HepG2 (cell line): ENCODE results near the gene MRPL20. TPM values are rescaled to one million over a fixed set of nuclear protein-coding genes. Genes with fewer than 3 reads are reported as not detected.

ENCODE experiments used
- ATM ChIP-seq: fragments of 450-650 bp; IDR thresholded peaks from 2 replicates; pipeline ENCODE4 v1.7.1; 2017; ENCODE audit warnings: mild to moderate bottlenecking, borderline replicate concordance
- ETV6 ChIP-seq: sonication (generic); formaldehyde crosslinking; conservative IDR thresholded peaks from 2 replicates; pipeline ENCODE4 v1.4.0; 2020; ENCODE audit warnings: missing genetic modification reagents
- HDAC6 ChIP-seq: fragments of 200-600 bp; sonication (generic); IDR thresholded peaks from 2 replicates; pipeline ENCODE4 v1.7.0; 2017; ENCODE audit warnings: mild to moderate bottlenecking, antibody characterized with exemption, low read length, low read depth
- HMG20A ChIP-seq: IDR thresholded peaks from 2 replicates; pipeline ENCODE4 v1.6.1; 2016; ENCODE audit warnings: borderline replicate concordance
- KDM4B ChIP-seq: sonication (generic); formaldehyde crosslinking; IDR thresholded peaks from 2 replicates; pipeline ENCODE4 v1.4.0; 2020; ENCODE audit warnings: missing genetic modification reagents
- MEF2D ChIP-seq: sonication (generic); formaldehyde crosslinking; IDR thresholded peaks from 2 replicates; pipeline ENCODE4 v1.5.1; 2020; ENCODE audit warnings: mild to moderate bottlenecking, missing genetic modification reagents
- NAIF1 ChIP-seq: sonication (generic); formaldehyde crosslinking; IDR thresholded peaks from 2 replicates; pipeline ENCODE4 v1.5.0; 2020; ENCODE audit warnings: mild to moderate bottlenecking, missing genetic modification reagents, borderline replicate concordance
- PHF20 ChIP-seq: sonication (generic); formaldehyde crosslinking; IDR thresholded peaks from 2 replicates; pipeline ENCODE4 v1.5.0; 2020; ENCODE audit warnings: mild to moderate bottlenecking, missing genetic modification reagents
- RARG ChIP-seq: sonication (generic); formaldehyde crosslinking; IDR thresholded peaks from 2 replicates; pipeline ENCODE4 v1.4.0; 2020; ENCODE audit warnings: low read depth, mild to moderate bottlenecking, missing genetic modification reagents
- RFX1 ChIP-seq: fragments of 450-650 bp; IDR thresholded peaks from 2 replicates; pipeline ENCODE4 v1.6.1; 2017
- SMAD3 ChIP-seq: sonication (generic); formaldehyde crosslinking; IDR thresholded peaks from 2 replicates; pipeline ENCODE4 v1.4.0; 2020; ENCODE audit warnings: missing genetic modification reagents
- SRSF1 ChIP-seq: fragments of 200-400 bp; formaldehyde crosslinking; optimal IDR thresholded peaks from 2 replicates; pipeline ENCODE3; 2017; ENCODE audit warnings: mild to moderate bottlenecking, low read depth, low read length, moderate library complexity
- ZNF660 ChIP-seq: sonication (generic); formaldehyde crosslinking; IDR thresholded peaks from 2 replicates; pipeline ENCODE4 v1.5.1; 2020; ENCODE audit warnings: mild to moderate bottlenecking, low read depth, missing genetic modification reagents, borderline replicate concordance
- ZNF710 ChIP-seq: sonication (generic); formaldehyde crosslinking; IDR thresholded peaks from 2 replicates; pipeline ENCODE4 v1.5.0; 2020; ENCODE audit warnings: mild to moderate bottlenecking, missing genetic modification reagents, borderline replicate concordance
- ZNF768 ChIP-seq: sonication (generic); formaldehyde crosslinking; IDR thresholded peaks from 2 replicates; pipeline ENCODE4 v1.4.0; 2020; ENCODE audit warnings: missing genetic modification reagents
- ZNF850 ChIP-seq: sonication (generic); formaldehyde crosslinking; conservative IDR thresholded peaks from 2 replicates; pipeline ENCODE4 v1.9.0; 2021; ENCODE audit warnings: mild to moderate bottlenecking, missing genetic modification reagents
- polyA plus RNA-seq, 8 experiments: library from polyadenylated mRNA; depleted of rRNA in 3 of 8; stranded (reverse) in 7 of 8; unstranded in 1 of 8; fragments of >200 nt; fragmentation: Illumina TruSeq in 4 of 8; extraction: Trizol in 4 of 8; gene quantifications; 2 replicates each; pipeline versions ENCODE4 v1.2.1 to v1.2.3, GENCODE V29; 2011 to 2016; ENCODE audit warnings: low read depth in 4 of 8, missing spikeins in 1 of 8, mixed read lengths in 1 of 8; ENCODE audit not compliant: insufficient read depth in 1 of 8
- total RNA-seq, 5 experiments: library from RNA; depleted of rRNA; stranded (reverse); fragments of >200 nt; fragmentation: Illumina TruSeq; extraction: Trizol; gene quantifications; 2 replicates each; pipeline ENCODE4 v1.2.3, GENCODE V29; 2016; ENCODE audit warnings: low read depth in 1 of 5
- TF ChIP-seq, protein P1 (sequence below): sonication (generic); formaldehyde crosslinking; IDR thresholded peaks from 2 replicates; pipeline ENCODE4 v1.5.0; 2020; ENCODE audit warnings: mild to moderate bottlenecking, missing genetic modification reagents, borderline replicate concordance
- TF ChIP-seq, protein P2 (sequence below): sonication (generic); formaldehyde crosslinking; IDR thresholded peaks from 2 replicates; pipeline ENCODE4 v1.4.0; 2020; ENCODE audit warnings: mild to moderate bottlenecking, missing genetic modification reagents

MRPL20 gene
- total and polyA plus RNA-seq, 2 of the 13 experiments (the other 11 are each of a cell fraction or from before 2014, with no cell fraction given): 59.2 to 127 TPM

DNA sequence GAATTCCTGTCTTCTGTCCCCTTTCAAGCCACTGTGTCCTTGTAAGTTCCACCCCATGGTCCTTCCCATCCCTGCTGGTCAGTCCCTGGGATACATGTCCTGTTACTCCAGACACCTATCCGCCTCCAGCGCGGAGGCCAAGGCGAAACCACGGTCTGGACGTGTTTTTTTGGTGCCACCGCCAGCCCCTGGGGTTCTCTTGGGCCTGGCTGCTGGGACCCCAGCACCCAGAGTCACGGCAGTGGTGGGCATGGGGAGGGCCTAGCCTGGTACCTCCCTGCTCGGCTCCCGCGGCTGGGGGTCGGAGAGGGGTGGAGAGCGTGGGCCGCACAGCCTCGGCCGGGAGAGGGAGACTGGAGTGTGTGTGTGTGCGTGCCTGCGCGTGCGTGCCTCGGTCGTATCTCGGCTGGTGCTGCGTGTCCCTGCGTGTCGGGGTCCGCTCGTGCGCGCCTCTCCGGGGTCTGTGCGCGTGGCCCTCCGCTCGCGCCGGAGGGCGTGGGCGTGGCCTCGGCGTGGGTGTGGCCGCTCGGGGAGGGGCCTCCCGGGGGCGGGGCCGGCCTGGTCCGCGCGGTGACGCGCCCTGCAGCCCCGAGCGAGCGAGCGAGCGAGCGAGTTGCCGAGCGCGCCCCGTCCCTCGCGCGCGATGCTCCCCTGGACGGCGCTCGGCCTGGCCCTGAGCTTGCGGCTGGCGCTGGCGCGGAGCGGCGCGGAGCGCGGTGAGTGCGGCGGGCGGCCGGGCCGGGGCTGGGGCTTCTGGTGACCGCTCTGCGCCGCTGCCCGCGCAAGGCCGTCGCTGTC, 28.2 kb upstream of the MRPL20 start, which contains the start of gene VWA1 (continued):
- TF ChIP-seq, protein P1, sequence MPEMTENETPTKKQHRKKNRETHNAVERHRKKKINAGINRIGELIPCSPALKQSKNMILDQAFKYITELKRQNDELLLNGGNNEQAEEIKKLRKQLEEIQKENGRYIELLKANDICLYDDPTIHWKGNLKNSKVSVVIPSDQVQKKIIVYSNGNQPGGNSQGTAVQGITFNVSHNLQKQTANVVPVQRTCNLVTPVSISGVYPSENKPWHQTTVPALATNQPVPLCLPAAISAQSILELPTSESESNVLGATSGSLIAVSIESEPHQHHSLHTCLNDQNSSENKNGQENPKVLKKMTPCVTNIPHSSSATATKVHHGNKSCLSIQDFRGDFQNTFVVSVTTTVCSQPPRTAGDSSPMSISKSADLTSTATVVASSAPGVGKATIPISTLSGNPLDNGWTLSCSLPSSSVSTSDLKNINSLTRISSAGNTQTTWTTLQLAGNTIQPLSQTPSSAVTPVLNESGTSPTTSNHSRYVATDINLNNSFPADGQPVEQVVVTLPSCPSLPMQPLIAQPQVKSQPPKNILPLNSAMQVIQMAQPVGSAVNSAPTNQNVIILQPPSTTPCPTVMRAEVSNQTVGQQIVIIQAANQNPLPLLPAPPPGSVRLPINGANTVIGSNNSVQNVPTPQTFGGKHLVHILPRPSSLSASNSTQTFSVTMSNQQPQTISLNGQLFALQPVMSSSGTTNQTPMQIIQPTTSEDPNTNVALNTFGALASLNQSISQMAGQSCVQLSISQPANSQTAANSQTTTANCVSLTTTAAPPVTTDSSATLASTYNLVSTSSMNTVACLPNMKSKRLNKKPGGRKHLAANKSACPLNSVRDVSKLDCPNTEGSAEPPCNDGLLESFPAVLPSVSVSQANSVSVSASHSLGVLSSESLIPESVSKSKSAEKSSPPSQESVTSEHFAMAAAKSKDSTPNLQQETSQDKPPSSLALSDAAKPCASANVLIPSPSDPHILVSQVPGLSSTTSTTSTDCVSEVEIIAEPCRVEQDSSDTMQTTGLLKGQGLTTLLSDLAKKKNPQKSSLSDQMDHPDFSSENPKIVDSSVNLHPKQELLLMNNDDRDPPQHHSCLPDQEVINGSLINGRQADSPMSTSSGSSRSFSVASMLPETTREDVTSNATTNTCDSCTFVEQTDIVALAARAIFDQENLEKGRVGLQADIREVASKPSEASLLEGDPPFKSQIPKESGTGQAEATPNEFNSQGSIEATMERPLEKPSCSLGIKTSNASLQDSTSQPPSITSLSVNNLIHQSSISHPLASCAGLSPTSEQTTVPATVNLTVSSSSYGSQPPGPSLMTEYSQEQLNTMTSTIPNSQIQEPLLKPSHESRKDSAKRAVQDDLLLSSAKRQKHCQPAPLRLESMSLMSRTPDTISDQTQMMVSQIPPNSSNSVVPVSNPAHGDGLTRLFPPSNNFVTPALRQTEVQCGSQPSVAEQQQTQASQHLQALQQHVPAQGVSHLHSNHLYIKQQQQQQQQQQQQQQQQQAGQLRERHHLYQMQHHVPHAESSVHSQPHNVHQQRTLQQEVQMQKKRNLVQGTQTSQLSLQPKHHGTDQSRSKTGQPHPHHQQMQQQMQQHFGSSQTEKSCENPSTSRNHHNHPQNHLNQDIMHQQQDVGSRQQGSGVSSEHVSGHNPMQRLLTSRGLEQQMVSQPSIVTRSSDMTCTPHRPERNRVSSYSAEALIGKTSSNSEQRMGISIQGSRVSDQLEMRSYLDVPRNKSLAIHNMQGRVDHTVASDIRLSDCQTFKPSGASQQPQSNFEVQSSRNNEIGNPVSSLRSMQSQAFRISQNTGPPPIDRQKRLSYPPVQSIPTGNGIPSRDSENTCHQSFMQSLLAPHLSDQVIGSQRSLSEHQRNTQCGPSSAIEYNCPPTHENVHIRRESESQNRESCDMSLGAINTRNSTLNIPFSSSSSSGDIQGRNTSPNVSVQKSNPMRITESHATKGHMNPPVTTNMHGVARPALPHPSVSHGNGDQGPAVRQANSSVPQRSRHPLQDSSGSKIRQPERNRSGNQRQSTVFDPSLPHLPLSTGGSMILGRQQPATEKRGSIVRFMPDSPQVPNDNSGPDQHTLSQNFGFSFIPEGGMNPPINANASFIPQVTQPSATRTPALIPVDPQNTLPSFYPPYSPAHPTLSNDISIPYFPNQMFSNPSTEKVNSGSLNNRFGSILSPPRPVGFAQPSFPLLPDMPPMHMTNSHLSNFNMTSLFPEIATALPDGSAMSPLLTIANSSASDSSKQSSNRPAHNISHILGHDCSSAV (CRISPR knock-in tag): no peak
- TF ChIP-seq NAIF1 (CRISPR knock-in tag) (no peak), ATM (no peak), SMAD3 (CRISPR knock-in tag) (no peak), RARG (no peak), MEF2D (CRISPR knock-in tag) (no peak), ZNF710 (no peak; the same call in 1 of the 2 replicates), ETV6 (CRISPR knock-in tag) (no peak), ZNF768 (CRISPR knock-in tag) (no peak), KDM4B (CRISPR knock-in tag) (peak; percentile 36; the same call in 1 of the 2 replicates), ZNF660 (CRISPR knock-in tag) (no peak), ZNF850 (CRISPR knock-in tag) (no peak), HMG20A (no peak), RFX1 (no peak), SRSF1 (no peak), PHF20 (0 out of 2 replicates have a peak, but pooled peaks have one; percentile 39), HDAC6 (no peak)
- TF ChIP-seq, protein P2, sequence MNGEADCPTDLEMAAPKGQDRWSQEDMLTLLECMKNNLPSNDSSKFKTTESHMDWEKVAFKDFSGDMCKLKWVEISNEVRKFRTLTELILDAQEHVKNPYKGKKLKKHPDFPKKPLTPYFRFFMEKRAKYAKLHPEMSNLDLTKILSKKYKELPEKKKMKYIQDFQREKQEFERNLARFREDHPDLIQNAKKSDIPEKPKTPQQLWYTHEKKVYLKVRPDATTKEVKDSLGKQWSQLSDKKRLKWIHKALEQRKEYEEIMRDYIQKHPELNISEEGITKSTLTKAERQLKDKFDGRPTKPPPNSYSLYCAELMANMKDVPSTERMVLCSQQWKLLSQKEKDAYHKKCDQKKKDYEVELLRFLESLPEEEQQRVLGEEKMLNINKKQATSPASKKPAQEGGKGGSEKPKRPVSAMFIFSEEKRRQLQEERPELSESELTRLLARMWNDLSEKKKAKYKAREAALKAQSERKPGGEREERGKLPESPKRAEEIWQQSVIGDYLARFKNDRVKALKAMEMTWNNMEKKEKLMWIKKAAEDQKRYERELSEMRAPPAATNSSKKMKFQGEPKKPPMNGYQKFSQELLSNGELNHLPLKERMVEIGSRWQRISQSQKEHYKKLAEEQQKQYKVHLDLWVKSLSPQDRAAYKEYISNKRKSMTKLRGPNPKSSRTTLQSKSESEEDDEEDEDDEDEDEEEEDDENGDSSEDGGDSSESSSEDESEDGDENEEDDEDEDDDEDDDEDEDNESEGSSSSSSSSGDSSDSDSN (CRISPR knock-in tag): peak; percentile 73
